ACC112 (cell line): ENCODE measurements around the gene PRDM16.

Experiments
- H2AFZ ChIP-seq: fragments of 200-600 bp; sonication (generic); one replicate; pipeline ENCODE4 v1.6.0; 2017; ENCODE audit warnings: antibody characterized with exemption, low read length; ENCODE audit not compliant: unreplicated experiment
- H3K27ac ChIP-seq: fragments of 200-600 bp; sonication (generic); 2 replicates; pipeline ENCODE4 v1.5.1; 2014; ENCODE audit warnings: low read depth, mild to moderate bottlenecking, antibody characterized with exemption, low read length, moderate library complexity
- H3K27me3 ChIP-seq: fragments of 200-600 bp; sonication (generic); 2 replicates; pipeline ENCODE4 v1.6.1; 2014; ENCODE audit warnings: mild to moderate bottlenecking, antibody characterized with exemption, low read length, moderate library complexity, mixed read lengths; ENCODE audit not compliant: insufficient read depth
- H3K36me3 ChIP-seq: fragments of 200-600 bp; sonication (generic); 2 replicates; pipeline ENCODE4 v1.6.1; 2016; ENCODE audit warnings: mild to moderate bottlenecking, antibody characterized with exemption, low read length, moderate library complexity, mixed read lengths; ENCODE audit not compliant: insufficient read depth
- H3K4me1 ChIP-seq: fragments of 200-600 bp; sonication (generic); one replicate; pipeline ENCODE4 v1.6.1; 2016; ENCODE audit warnings: low read length, mixed read lengths; ENCODE audit not compliant: insufficient read depth, unreplicated experiment, control insufficient read depth
- H3K4me3 ChIP-seq: fragments of 200-600 bp; sonication (generic); 2 replicates; pipeline ENCODE4 v1.5.1; 2014; ENCODE audit warnings: mild to moderate bottlenecking, low read depth, low read length
- H3K79me2 ChIP-seq: fragments of 200-600 bp; sonication (generic); one replicate; pipeline ENCODE4 v1.6.0; 2016; ENCODE audit warnings: low read length; ENCODE audit not compliant: control insufficient read depth, unreplicated experiment, insufficient read depth

PRDM16 gene

GRCh38 chr1:3397311-3397710 is 328.3 kb downstream of the PRDM16 start:
- peaks cover 20% of the 10 kb centered on the region for H3K27me3 ChIP-seq
- H3K79me2 ChIP-seq, result no peaks in the 10 kb centered on the region
- no peaks in the 10 kb centered on the region for H3K36me3 ChIP-seq
- peaks cover 4% of the 10 kb centered on the region for H3K4me1 ChIP-seq
- no peak overlapping the region for H2AFZ ChIP-seq
- H3K4me3 ChIP-seq, result no peak overlapping the region
- no peak overlapping the region for H3K27ac ChIP-seq

- Histone ChIP-seq H3K27me3 (peaks cover 7% of the 10 kb centered on the region; the same call in 1 of the 2 replicates), H3K79me2 (no peaks in the 10 kb centered on the region), H3K36me3 (no peaks in the 10 kb centered on the region), H3K4me1 (peaks cover 9% of the 10 kb centered on the region), H2AFZ (no peak overlapping the region), H3K4me3 (no peak overlapping the region), H3K27ac (no peak overlapping the region)
Observed at GRCh38 chr1:3398396-3399140, 329.6 kb downstream of the PRDM16 start.

DNA sequence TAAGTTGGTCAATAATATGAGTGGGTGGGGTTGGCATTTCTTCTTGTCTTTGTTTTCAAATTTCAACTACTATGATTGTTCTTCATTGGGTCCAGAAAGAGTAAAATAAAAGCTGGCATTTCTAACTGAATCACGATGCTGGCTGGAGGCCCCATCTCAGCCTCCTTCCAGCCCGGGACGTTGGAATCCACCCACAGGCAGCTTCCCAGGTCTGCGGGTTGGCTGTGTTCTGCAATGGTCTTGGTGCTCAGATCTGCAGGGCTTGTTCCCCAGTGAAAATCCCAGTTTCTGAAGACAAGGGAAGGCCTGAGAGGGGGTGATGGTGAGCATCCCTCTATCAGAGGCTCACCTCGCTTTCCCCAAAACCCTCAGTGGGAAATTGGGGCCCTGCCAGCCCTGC is 330.7 kb downstream of the PRDM16 start:
- Histone ChIP-seq H3K79me2 (no peaks in the 10 kb centered on the region), H3K27me3 (no peaks in the 10 kb centered on the region), H2AFZ (no peak overlapping the region), H3K36me3 (no peaks in the 10 kb centered on the region), H3K27ac (no peak overlapping the region), H3K4me1 (peaks cover 9% of the 10 kb centered on the region), H3K4me3 (no peak overlapping the region)

- no peaks in the 10 kb centered on the region for H3K79me2 ChIP-seq
- no peak overlapping the region for H3K27ac ChIP-seq
- H3K4me1 ChIP-seq, result peaks cover 9% of the 10 kb centered on the region
- no peaks in the 10 kb centered on the region for H3K27me3 ChIP-seq
- H3K36me3 ChIP-seq, result no peaks in the 10 kb centered on the region
- H2AFZ ChIP-seq, result no peak overlapping the region
- H3K4me3 ChIP-seq, result no peak overlapping the region
Observed at GRCh38 chr1:3401585-3402257, 332.7 kb downstream of the PRDM16 start.

- Histone ChIP-seq H3K4me3 (no peak overlapping the region), H3K4me1 (peaks cover 9% of the 10 kb centered on the region), H3K27ac (no peak overlapping the region), H2AFZ (no peak overlapping the region), H3K36me3 (no peaks in the 10 kb centered on the region), H3K27me3 (no peaks in the 10 kb centered on the region), H3K79me2 (no peaks in the 10 kb centered on the region)
Observed at GRCh38 chr1:3402258-3403010, 333.4 kb downstream of the PRDM16 start.

GRCh38 chr1:3403011-3403345 is 334.0 kb downstream of the PRDM16 start:
- H3K79me2 ChIP-seq, result no peaks in the 10 kb centered on the region
- H3K36me3 ChIP-seq, result no peaks in the 10 kb centered on the region
- no peak overlapping the region for H2AFZ ChIP-seq
- H3K27ac ChIP-seq, result no peak overlapping the region
- no peaks in the 10 kb centered on the region for H3K27me3 ChIP-seq
- H3K4me1 ChIP-seq, result peaks cover 9% of the 10 kb centered on the region
- H3K4me3 ChIP-seq, result no peak overlapping the region

DNA sequence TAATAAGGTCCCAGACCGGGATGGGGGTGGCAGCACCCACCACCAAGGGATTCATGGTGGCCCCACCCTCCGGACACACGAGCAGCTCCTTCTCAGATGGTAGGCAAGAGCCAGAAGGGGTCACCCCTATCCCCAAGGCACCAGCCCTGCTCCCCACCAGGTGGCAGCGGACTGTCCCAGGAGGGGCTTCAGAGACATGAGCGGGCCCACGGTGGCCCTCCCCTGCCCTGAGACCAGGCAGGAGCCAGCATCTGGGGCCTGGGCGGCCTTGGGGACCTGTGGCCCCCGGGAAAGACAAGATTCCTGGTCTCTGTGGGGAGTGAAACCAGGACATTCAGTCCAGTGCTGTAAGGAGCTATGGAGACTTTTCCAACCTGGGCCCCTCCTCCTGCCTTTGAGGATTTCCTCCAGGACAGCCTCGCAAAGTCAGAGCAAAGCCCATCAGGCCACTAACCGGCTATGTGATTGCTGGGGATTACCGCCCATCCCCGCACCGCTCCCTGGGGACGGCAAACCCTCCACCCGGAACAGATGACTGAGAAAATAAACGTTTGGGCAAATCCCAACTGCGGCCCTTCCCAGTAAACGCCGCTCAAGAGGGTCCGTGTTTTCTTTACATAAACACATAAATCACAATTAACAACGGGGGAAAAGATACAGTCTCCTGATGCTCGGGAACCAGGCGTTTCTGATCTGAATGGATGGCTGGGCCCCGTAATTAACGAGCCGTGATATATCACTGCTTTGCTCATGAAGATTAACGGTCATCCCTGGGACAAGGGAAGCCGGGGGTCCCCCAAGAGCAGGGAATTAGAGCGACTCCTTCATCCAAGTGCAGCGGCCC is 334.6 kb downstream of the PRDM16 start:
- Histone ChIP-seq H3K79me2 (no peaks in the 10 kb centered on the region), H2AFZ (no peak overlapping the region), H3K27ac (no peak overlapping the region), H3K36me3 (no peaks in the 10 kb centered on the region), H3K27me3 (no peaks in the 10 kb centered on the region), H3K4me3 (no peak overlapping the region), H3K4me1 (peaks cover 9% of the 10 kb centered on the region)

GRCh38 chr1:3404301-3404700 is 335.3 kb downstream of the PRDM16 start:
- Histone ChIP-seq H3K27ac (no peak overlapping the region), H3K36me3 (no peaks in the 10 kb centered on the region), H2AFZ (no peak overlapping the region), H3K4me3 (no peak overlapping the region), H3K79me2 (no peaks in the 10 kb centered on the region), H3K27me3 (no peaks in the 10 kb centered on the region), H3K4me1 (peaks cover 9% of the 10 kb centered on the region)

DNA sequence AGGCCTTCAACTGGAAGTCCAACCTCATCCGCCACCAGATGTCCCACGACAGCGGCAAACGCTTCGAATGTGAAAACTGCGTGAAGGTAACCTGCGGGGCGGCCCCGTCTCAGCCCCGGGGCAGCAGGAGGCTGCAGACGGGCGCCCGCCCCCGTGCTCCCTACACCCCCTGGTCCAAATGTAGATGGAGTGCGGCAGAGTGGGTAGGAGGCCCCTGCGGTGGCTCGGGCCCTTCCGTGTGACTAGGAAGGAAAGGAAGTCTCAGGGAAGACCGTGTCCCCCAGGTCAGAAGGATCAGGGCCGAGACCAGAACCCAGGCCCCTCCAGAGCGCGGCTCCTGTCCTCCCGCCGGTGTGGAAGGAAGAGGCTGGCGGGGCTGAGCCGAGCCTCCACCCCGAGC is 335.8 kb downstream of the PRDM16 start:
- H2AFZ ChIP-seq, result no peak overlapping the region
- H3K4me3 ChIP-seq, result no peak overlapping the region
- H3K79me2 ChIP-seq, result no peaks in the 10 kb centered on the region
- H3K27ac ChIP-seq, result no peak overlapping the region
- no peaks in the 10 kb centered on the region for H3K27me3 ChIP-seq
- H3K36me3 ChIP-seq, result no peaks in the 10 kb centered on the region
- peaks cover 9% of the 10 kb centered on the region for H3K4me1 ChIP-seq

GRCh38 chr1:3405491-3405890 is 336.5 kb downstream of the PRDM16 start:
- Histone ChIP-seq H3K79me2 (no peaks in the 10 kb centered on the region), H3K36me3 (no peaks in the 10 kb centered on the region), H3K27ac (no peak overlapping the region), H3K4me3 (no peak overlapping the region), H2AFZ (no peak overlapping the region), H3K27me3 (no peaks in the 10 kb centered on the region), H3K4me1 (peaks cover 9% of the 10 kb centered on the region)
